ENCODE results near the gene CYTIP. TPM values are rescaled to one million over a fixed set of nuclear protein-coding genes. Genes with fewer than 3 reads are reported as not detected.

The CYTIP gene
- total RNA-seq, 1 donor from 2014 or later = 5.5 TPM

GRCh38 chr2:157427922-157428303 lies 16.0 kb downstream of the CYTIP start:
- no peaks in the 10 kb centered on the region for H3K4me1 ChIP-seq
- intact Hi-C loops (cut with DNase I) = no loop called here
- H3K27me3 ChIP-seq = no peaks in the 10 kb centered on the region
- no peaks in the 10 kb centered on the region for H3K36me3 ChIP-seq
- no peaks in the 10 kb centered on the region for H3K9me3 ChIP-seq
- no peak overlapping the region for H3K4me3 ChIP-seq
- TF ChIP-seq CTCF (IDR thresholded peaks at IDR 0.05) = no peak
- no peak for DNase-seq (ENCODE audit: low spot score in 2 of 2)
- no peak overlapping the region for H3K27ac ChIP-seq

- intact Hi-C loops (cut with DNase I) = no loop called here
- no peaks in the 10 kb centered on the region for H3K4me1 ChIP-seq
- DNase-seq (ENCODE audit: low spot score in 2 of 2) = no peak
- no peaks in the 10 kb centered on the region for H3K27me3 ChIP-seq
- no peak for TF ChIP-seq CTCF (IDR thresholded peaks at IDR 0.05)
- H3K27ac ChIP-seq = no peak overlapping the region
- no peak overlapping the region for H3K4me3 ChIP-seq
- no peaks in the 10 kb centered on the region for H3K36me3 ChIP-seq
- H3K9me3 ChIP-seq = no peaks in the 10 kb centered on the region
Measured at GRCh38 chr2:157427003-157427921, 16.6 kb downstream of the CYTIP start.

GRCh38 chr2:157426477-157426994 lies 17.4 kb downstream of the CYTIP start:
- intact Hi-C loops (cut with DNase I) = no loop called here
- Histone ChIP-seq H3K4me1 (no peaks in the 10 kb centered on the region), H3K9me3 (no peaks in the 10 kb centered on the region), H3K27me3 (no peaks in the 10 kb centered on the region), H3K36me3 (no peaks in the 10 kb centered on the region), H3K4me3 (no peak overlapping the region), H3K27ac (no peak overlapping the region)
- no peak for TF ChIP-seq CTCF (IDR thresholded peaks at IDR 0.05)
- DNase-seq (ENCODE audit: low spot score in 2 of 2) = no peak

- DNase-seq (ENCODE audit: low spot score in 2 of 2) = no peak
- intact Hi-C loops (cut with DNase I) = no loop called here
- Histone ChIP-seq H3K36me3 (no peaks in the 10 kb centered on the region), H3K27me3 (no peaks in the 10 kb centered on the region), H3K27ac (no peak overlapping the region), H3K9me3 (no peaks in the 10 kb centered on the region), H3K4me3 (no peak overlapping the region), H3K4me1 (no peaks in the 10 kb centered on the region)
- no peak for TF ChIP-seq CTCF (IDR thresholded peaks at IDR 0.05)
Measured at GRCh38 chr2:157424374-157424773, 19.5 kb downstream of the CYTIP start.

- no peaks in the 10 kb centered on the region for H3K9me3 ChIP-seq
- H3K36me3 ChIP-seq = no peaks in the 10 kb centered on the region
- H3K27ac ChIP-seq = no peak overlapping the region
- no peaks in the 10 kb centered on the region for H3K4me1 ChIP-seq
- intact Hi-C loops (cut with DNase I) = no loop called here
- DNase-seq (ENCODE audit: low spot score in 2 of 2) = no peak
- H3K4me3 ChIP-seq = no peak overlapping the region
- TF ChIP-seq CTCF (IDR thresholded peaks at IDR 0.05) = no peak
- no peaks in the 10 kb centered on the region for H3K27me3 ChIP-seq
Measured at GRCh38 chr2:157421964-157422363, 21.9 kb downstream of the CYTIP start.
